HG03571 (cell line): Measurements from ENCODE around the gene IPO11.
"Not testable (repeated sequence)": the region's sequence is repeated elsewhere in the genome, so short reads cannot be mapped to it uniquely, and the experiment has no call there.

ENCODE experiments used
- ATAC-seq: cut with Tn5 transposase; IDR thresholded peaks from one replicate; pipeline ENCODE4 v1.9.1; 2021; ENCODE audit not compliant: unreplicated experiment

Gene IPO11

GRCh38 chr5:62565740-62566139, 153.2 kb downstream of the IPO11 start:
- ATAC-seq: not testable (repeated sequence)

DNA sequence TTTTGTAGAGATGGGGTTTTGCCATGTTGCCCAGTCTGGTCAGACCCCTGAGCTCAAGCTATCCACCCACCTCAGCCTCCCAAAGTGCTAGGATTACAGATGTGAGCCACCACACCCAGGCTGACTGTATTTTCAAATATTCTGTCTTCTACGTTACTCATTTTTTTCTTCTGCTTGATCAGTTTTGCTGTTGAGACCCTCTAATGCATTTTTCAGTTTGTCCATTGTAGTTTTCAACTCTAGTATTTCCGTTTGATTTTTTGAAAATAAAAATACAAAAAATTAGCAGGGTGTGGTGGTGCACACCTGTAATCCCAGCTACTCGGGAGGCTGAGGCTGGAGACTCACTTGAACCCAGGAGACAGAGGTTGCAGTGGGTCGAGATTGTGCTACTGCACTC, 155.6 kb downstream of the IPO11 start:
- ATAC-seq: no peak

DNA sequence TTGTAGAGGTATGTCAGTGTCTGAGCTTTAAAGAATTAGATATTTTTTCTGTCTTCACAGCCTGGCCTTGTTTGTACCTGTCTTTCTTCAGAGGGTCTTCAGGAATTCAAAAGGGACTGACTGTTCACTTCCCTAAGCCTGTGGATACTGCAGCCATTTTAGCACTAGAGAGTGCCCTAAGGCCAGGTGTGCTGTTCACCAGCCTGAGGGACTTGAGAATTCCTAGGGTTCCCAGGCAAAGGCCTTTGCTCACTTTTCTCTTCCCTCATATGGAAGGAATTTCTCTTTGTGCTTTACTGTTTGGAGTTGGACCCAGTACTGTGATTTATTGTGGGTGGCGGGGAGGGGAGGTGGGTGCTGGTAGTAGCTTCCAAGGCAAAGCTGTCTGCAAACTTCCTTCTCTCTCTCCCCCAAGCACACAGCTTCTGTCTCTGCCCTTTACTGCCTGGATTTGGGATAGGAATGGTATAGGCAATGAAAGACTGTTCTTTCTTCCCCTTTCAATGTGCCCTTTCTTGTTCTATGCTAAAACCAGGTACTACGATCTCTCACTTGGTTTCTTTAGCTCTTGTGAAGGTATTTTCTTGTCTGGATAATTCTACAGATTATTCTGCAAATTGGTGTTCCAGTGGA, 156.4 kb downstream of the IPO11 start:
- ATAC-seq: no peak

GRCh38 chr5:62569470-62569869, 156.9 kb downstream of the IPO11 start:
- no peak for ATAC-seq

- ATAC-seq: no peak
Measured at GRCh38 chr5:62572918-62573514, 160.5 kb downstream of the IPO11 start.

DNA sequence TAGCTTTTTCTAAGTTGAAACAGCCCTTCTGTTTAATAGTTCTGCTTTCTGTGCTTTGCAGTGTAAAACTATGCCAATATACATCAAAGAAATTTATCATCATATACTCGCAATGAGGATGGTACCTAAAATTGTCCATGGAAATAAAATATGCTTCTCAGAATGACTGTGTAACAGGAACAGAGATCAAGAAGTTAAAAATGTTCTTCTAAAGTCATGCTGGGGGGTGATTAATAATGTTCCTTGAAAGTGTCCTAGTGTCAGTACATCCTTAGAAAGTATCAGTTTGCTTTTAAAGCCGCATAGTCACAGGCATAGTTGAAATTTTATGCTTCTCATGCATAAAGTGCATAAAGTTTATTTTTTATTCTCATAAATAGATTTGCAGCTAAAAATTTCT, 162.0 kb downstream of the IPO11 start:
- no peak for ATAC-seq

DNA sequence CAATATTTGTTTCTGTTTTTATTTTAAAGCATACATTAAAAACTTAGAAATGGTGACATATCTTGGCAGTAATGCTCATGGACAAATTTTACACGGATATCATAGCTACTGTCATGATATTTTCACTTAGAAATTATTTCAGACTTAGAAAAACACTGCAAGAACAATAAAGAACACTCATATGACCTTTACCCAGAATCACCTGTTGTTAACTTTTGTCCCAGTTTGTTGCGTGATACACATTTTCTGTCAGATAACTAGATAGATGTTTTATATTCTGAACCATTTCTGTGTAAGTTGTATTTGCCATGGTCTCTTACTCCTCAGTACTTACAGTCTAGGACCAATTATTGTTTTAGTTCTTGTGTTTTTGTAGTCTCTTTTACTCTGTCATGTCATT, 162.5 kb downstream of the IPO11 start:
- ATAC-seq: no peak

- no peak for ATAC-seq
Measured at GRCh38 chr5:62575489-62575888, 162.9 kb downstream of the IPO11 start.

DNA sequence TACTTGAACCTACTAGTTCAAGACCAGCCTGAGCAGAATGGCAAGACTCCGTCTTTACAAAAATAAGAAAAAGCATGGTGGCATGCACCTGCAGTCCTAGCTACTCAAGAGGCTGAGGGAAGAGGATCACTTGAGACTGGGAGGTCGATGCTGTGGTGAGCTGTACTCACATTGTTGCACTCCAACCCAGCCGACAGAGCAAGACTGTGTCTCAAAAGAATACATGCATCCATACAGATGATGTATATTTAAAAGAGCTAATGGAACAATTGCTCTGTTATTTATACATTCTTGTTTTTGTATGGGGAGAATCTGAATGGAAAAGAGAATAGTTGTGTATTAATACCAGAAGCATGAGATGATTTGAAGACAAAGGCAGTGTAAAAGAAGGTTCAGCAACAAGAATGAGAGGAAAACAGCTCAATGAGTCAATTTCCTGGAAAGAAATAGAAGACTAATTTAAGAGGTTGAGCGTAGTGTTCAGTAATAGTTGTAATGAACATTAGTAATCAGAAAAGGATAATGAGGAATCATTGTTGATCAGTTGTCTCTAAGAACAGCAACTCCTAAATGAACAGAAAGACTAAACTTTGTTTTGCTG, 164.1 kb downstream of the IPO11 start:
- no peak for ATAC-seq

DNA sequence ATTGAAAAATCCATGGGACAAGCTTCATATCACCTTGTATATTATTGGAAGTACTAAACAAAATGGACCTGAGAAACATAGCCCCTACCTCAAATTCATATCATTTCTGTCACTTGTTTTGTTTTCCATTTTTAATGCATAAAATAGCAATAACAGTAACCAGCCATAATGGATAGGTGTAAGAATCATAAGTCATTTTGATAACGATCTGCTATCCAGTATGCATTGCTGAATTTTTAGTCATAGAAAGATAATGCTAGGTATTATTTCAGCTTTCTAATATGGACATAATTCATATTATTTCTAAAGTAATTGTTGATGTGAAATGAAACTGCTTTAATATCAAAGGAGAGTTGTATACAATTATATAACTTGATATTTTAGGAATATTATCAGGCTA, 164.9 kb downstream of the IPO11 start:
- no peak for ATAC-seq

- peak; percentile 84 for ATAC-seq
Measured at GRCh38 chr5:62578540-62578939, 166.0 kb downstream of the IPO11 start, which contains the start of gene LRRC70. LRRC70 (plus strand) TSS chr5:62578819; CDS start chr5:62579439, 620 bp downstream.

DNA sequence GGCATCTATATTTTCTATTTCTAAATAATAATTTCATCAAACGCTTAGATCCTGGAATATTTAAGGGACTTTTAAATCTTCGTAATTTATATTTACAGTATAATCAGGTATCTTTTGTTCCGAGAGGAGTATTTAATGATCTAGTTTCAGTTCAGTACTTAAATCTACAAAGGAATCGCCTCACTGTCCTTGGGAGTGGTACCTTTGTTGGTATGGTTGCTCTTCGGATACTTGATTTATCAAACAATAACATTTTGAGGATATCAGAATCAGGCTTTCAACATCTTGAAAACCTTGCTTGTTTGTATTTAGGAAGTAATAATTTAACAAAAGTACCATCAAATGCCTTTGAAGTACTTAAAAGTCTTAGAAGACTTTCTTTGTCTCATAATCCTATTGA, 167.2 kb downstream of the IPO11 start:
- ATAC-seq: no peak

DNA sequence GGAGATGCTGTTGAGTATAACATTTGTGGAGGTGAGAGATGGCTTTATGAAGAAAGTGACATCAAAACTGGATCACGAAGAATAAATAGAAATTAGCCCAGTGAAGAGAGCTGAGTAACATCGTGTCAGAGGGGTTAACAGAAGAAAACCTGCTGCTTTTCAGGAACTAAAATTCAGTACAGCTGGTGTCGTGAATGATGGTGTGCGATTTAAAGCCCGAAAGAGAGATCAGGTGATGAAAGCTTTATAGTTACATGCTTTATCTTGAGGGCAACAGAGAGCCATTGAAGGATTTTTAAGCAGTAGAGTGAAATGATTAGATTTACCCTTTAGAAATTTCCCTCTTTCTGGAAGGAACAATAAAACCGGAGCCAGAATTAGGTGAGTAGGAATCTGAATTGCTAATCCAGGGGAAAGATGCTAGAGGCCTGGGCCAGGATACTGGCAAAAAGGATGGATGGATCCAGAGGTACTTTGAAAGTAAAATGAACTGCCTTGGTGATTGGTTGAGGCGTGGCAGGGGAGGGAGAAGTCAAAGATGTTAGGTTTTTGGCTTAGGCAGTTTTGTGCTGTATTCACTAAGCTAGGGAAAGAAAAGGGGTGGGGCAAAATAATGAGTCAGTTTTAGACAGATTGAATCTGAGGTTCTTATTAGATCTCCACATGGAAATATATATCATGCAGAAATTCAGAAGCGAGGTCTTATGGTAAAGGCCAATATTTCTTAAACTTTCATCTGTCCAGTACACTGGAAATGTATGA, 169.5 kb downstream of the IPO11 start:
- ATAC-seq: no peak

DNA sequence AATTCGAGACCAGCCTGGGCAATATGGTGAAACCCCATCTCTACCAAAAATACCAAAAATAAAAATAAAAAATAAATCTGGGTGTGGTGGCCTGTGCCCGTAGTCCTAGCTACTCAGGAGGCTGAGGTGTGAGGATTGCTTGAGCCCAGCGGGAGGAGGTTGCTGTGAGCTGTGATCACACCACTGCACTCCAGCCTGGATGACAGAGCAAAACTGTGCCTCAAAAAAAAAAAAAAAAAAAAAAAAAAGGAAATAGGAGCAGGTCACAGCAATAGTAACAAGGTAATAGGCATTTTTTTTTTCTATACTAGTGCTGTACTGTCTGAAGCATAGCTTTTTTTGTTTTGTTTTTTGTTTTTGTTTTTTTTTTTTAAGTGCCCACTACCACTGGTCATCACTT, 171.8 kb downstream of the IPO11 start:
- no peak for ATAC-seq

- ATAC-seq: no peak
Measured at GRCh38 chr5:62585306-62585705, 172.7 kb downstream of the IPO11 start.

DNA sequence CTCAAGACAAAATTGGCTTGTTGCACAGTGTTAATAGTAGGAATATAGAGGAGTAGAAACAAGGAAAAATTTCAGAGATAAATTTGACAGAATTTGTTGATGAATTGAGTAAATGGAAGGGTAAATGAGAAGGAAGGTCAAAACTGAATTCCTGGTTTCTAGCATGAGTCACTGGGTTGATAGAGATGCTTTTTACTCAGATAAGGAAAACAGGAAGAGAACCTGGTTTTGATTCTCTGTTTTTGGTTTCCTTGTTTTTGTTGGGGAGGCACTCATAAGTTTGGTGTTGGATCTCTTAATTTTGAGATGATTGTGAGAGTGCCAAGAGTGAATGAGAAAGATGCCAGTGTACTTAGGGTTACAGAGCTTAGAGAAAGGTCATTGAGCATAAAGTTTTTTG, 173.2 kb downstream of the IPO11 start:
- no peak for ATAC-seq

GRCh38 chr5:62587737-62588136, 175.2 kb downstream of the IPO11 start:
- ATAC-seq: no peak

DNA sequence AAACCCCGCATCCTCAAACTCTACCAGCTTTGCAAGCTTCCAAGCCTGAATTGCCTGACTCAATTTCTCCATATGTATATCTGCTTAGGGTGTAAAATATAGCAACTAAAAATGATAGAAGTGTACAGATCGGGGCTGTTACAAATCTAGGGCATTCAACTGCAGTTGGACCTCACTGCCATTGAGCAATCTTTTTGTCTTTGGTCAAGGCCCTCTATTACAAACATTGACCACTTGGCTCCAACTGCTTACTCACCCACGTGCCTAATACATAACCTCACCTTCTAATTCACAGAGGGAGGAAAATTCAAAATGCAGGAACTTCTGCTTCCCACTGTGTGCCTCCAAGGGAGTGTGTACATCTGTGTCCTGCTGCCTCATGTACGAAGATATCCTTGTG, 176.1 kb downstream of the IPO11 start:
- ATAC-seq: no peak

GRCh38 chr5:62589504-62589903, 176.9 kb downstream of the IPO11 start:
- ATAC-seq: no peak

- ATAC-seq: no peak
Measured at GRCh38 chr5:62590387-62590786, 177.8 kb downstream of the IPO11 start.

- ATAC-seq: no peak
Measured at GRCh38 chr5:62592558-62592957, 180.0 kb downstream of the IPO11 start.

DNA sequence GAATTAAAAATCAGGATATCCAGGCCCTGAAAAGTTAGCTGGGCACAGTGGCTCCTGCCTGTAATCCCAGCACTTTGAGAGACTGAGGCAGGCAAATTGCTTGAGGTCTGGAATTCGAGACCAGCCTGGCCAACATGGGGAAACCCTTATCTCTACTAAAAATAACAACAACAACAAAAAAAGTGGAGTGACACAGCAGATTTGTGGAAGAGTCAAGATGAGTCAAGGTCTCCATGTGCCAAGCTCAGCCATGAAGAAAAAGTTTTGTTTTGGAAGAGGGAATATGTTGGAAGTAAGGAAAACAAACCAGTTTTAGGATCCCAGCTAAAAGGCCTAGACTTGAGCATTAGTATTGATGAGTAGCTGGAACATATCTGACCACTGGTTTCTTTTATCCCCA, 180.8 kb downstream of the IPO11 start:
- ATAC-seq: no peak
